ENCODE results near the gene PARS2.

- TF ChIP-seq CTCF (IDR thresholded peaks at IDR 0.05 in 2 of 3, conservative IDR thresholded peaks at IDR 0.05 in 1 of 3; ENCODE audit: borderline replicate concordance in 1 of 3, insufficient read depth in 1 of 3, low read depth in 2 of 3, low read length in 2 of 3), result no peak
- no peak for TF ChIP-seq EZH2 (IDR thresholded peaks at IDR 0.05)
- TF ChIP-seq ZNF274 (IDR thresholded peaks at IDR 0.05; ENCODE audit: low read depth, low read length), result no peak
Measured at GRCh38 chr1:54784066-54784465, 19.7 kb upstream of the PARS2 start.
